GM06990 (cell line): Measurements from ENCODE around the gene PAQR4.
A peak's percentile ranks its signal among the peaks of the same experiment; 100 is the strongest.

ENCODE experiments used
- DNase-seq: peaks from one replicate; pipeline ENCODE4 v3.0.0-alpha.2; 2011; ENCODE audit not compliant: insufficient read length; ENCODE audit errors: extremely low read depth
- H3K27me3 ChIP-seq: replicated peaks from 2 replicates; pipeline ENCODE4 v1.6.0; 2011; ENCODE audit warnings: low read length; ENCODE audit not compliant: control insufficient read depth, insufficient read depth
- H3K36me3 ChIP-seq: 2 replicates; pipeline ENCODE4 v1.5.1; 2011; ENCODE audit warnings: low read length; ENCODE audit not compliant: control insufficient read depth, insufficient read depth
- H3K4me3 ChIP-seq: replicated peaks from 2 replicates; pipeline ENCODE4 v1.5.1; 2011; ENCODE audit warnings: low read depth, mild to moderate bottlenecking, control low read depth, low read length
- TF ChIP-seq, protein P1 (sequence below): IDR thresholded peaks from 2 replicates; pipeline ENCODE4 v1.5.1; 2011; ENCODE audit warnings: low read length, control low read depth, mild to moderate bottlenecking, inconsistent platforms; ENCODE audit not compliant: insufficient read depth, poor library complexity, severe bottlenecking

Gene PAQR4

DNA sequence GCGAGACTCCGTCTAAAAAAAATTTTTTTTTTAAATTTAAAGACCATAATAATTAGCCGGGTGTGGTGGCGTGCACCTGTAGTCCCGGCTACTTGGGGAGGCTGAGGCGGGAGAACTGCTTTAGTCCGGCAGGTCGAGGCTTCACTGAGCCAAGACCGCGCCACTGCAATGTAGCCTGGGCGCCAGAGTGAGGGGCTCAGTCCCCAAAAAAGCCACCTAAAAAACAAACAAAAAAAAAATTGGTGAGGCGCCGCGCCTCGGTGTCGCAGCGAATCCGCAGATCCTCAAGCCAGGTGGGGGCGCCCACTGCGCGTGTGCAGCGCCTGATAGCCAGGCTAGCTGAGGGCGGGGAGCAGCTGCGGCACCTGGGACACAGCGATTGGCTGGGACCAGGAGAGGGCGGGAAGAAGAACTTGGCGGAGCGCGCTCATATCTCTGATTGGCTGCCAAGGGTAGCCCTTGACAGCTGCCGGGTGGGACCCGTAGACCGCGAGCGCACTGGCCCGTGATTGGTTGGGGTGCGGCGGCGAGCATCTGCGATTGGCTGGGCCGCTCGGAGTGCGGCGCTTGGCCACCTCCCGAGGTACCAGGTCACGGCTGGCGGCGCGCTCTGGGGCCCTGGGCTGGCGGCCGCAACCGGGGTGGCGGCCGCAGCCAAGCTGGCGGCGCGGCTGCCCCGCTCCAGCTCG lies 34.6 kb downstream of the PAQR4 start:
- Histone ChIP-seq H3K4me3 (no peak overlapping the region), H3K36me3 (no peaks in the 10 kb centered on the region), H3K27me3 (no peaks in the 10 kb centered on the region; the same call in 1 of the 2 replicates)
- DNase-seq = peak; percentile 98
- TF ChIP-seq, protein P1, sequence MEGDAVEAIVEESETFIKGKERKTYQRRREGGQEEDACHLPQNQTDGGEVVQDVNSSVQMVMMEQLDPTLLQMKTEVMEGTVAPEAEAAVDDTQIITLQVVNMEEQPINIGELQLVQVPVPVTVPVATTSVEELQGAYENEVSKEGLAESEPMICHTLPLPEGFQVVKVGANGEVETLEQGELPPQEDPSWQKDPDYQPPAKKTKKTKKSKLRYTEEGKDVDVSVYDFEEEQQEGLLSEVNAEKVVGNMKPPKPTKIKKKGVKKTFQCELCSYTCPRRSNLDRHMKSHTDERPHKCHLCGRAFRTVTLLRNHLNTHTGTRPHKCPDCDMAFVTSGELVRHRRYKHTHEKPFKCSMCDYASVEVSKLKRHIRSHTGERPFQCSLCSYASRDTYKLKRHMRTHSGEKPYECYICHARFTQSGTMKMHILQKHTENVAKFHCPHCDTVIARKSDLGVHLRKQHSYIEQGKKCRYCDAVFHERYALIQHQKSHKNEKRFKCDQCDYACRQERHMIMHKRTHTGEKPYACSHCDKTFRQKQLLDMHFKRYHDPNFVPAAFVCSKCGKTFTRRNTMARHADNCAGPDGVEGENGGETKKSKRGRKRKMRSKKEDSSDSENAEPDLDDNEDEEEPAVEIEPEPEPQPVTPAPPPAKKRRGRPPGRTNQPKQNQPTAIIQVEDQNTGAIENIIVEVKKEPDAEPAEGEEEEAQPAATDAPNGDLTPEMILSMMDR = peak; percentile 69

DNA sequence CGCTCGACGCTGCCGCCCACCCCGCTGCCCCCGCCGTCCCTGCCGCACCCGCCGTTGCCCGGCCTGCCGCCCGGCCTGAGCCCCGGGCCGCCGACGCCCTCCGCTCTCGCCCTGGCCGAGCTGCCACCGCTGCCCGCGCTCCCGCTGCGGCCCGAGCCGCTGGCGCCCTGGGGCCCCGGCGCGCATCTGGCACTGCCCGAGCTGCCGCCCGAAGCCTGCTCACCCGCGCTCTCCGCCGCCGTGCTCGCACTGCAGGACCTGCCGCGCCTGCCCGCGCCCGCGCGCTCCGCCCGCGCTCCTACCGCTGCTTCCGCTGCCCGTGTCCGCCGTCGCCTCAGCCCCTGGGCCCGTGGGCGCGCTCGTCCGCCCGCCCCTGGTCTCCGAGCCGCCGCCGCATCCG lies 35.2 kb downstream of the PAQR4 start:
- Histone ChIP-seq H3K4me3 (no peak overlapping the region; the same call in 1 of the 2 replicates), H3K36me3 (no peaks in the 10 kb centered on the region), H3K27me3 (no peaks in the 10 kb centered on the region; the same call in 1 of the 2 replicates)
- DNase-seq = no peak
- TF ChIP-seq, protein P1 = no peak

DNA sequence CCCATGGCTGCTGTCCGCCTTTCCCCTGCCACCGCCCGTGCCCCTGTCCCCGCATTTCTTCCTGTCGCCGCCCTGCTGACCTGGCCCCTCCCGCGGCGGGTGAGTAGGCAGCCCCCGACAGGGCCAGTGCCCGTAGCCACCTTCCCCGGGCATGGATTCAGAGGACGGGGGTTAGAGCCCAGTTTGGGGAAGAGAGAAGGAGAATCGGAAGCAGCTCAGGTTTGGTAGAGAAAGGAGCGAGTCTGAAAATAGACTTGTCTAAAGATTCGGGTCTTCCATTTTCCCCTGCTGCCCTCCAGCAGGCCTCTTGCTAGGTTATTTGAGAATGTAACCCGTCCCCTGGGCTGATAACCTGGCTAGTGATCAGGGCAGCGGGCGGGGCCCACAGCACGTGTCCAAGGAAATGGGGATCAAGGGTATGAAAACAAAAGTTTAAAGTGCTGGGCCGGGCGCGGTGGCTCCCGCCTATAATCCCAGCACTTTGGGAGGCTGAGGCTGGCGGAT lies 35.7 kb downstream of the PAQR4 start:
- no peaks in the 10 kb centered on the region; the same call in 1 of the 2 replicates for H3K27me3 ChIP-seq
- H3K4me3 ChIP-seq = peak overlapping the region; percentile 40
- no peaks in the 10 kb centered on the region for H3K36me3 ChIP-seq
- TF ChIP-seq, protein P1 = no peak
- no peak for DNase-seq

DNA sequence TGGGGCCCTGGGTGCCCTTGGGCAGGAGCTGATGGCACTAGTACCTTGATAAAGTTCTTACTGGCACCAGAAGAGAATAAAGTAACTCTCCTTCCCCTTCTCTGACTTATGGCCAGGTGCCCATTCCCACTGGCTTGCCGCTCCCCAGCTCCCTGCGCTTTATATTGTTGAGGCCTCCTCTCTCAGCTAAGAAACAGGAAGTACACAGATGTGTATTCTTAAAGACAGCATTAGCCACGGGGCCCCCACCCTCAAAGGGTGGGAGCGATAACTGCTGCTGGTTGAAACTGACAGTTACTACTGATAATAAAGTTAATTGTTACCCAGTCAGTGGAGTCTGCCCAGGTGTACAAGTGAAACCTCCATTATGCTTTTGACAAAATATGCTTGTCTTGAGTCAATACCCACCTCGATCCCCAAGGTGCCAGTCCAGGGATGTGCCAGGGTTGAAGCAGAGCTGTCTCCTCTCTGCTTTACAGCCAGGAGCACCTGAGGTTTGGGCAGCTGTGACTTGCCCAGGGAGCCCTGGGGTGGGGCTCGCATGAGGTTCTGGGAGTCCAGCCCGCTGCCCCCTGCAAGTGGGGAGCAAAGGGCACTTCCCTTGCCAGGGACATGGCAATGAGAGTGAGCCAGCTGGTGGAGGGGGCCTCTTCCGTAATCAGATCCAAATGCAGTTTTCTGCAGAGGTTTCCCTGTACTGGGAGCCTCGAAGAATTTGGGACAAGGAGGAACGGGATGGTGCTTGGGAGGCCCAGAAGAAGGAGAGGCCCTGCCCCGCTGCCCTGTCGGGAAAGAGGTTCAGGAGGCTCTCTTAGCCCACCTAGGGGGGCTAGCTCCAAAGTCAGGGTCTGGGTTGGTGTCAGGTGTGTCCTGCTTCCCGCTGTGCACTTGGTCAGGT lies 38.2 kb downstream of the PAQR4 start:
- no peak for DNase-seq
- H3K36me3 ChIP-seq = no peaks in the 10 kb centered on the region
- H3K4me3 ChIP-seq = no peak overlapping the region
- no peaks in the 10 kb centered on the region; the same call in none of the 2 replicates for H3K27me3 ChIP-seq
- TF ChIP-seq, protein P1 = no peak

DNA sequence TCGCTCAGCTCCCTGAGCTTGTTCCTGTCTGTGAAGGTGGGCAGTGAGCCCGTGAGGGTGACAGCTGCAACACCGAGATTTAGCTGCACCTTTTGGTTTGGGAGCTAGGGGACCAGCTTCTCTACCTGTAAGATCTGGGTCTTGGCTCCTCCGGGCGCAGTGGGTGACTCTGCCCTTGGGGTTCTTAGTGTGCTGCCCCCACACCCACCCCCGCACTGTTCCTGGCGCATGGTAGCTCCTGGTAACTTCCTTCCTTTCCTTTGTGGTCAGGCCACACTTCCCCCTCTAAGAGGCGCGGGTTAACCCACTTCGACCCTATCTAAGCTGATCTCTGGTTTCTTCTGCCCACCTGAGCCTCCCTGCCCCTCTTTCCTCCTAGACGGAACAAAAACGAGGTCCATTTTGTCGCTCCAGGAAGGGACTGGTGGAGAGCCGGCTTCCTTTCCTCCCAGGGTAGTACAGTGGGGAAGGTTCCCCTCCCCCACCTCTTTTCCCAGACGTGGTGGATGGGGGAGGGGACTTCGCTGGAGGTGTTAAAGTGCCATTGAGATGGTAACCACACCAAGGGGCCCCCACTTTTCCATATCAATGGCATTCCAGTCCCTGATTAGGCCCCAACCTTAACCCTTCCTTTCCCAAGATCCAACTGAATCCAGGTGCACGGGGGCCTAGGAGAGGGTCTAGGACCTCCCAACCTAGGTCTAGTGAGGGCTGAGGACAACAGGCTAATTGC lies 39.0 kb downstream of the PAQR4 start:
- Histone ChIP-seq H3K36me3 (no peaks in the 10 kb centered on the region), H3K4me3 (no peak overlapping the region), H3K27me3 (no peaks in the 10 kb centered on the region; the same call in none of the 2 replicates)
- TF ChIP-seq, protein P1 = no peak
- DNase-seq = no peak
